Prostate gland (tissue), 2 donors: Measurements from ENCODE around the gene BCAS3.

Source experiments
- POLR2A ChIP-seq: fragments of 450-650 bp; IDR thresholded peaks from one replicate; pipeline ENCODE4 v1.6.1; 2016; ENCODE audit warnings: antibody characterized with exemption, mild to moderate bottlenecking
- TF ChIP-seq, protein P1 (sequence below), 4 experiments: fragments of 200-600 bp in 2 of 4; fragments of 450-650 bp in 2 of 4; sonication (generic) in 2 of 4; IDR thresholded peaks; 1 replicate in 3 of 4; 2 replicates in 1 of 4; pipeline ENCODE4 v1.5.1; 2016 to 2019; ENCODE audit warnings: antibody characterized with exemption in 4 of 4, mild to moderate bottlenecking in 2 of 4, moderate library complexity in 2 of 4

DNA sequence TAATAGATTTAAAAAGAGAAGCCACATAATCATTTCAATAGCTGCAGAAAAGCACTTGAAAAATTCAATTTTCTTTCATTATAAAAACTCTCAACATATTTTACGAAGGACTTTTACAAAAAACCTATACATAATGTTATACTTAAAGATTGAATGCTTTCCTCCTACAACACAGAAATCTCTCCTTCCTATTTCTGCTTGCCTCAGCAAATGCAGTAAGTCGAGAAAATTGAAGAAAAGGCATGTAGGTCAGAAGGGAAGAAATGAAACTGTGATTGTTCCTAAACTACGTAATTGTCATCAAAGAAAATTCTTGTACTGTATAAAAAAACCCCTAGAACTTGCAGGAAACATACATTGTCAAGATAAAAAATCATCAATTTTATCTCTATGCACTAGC lies 267.1 kb downstream of the BCAS3 start:
- TF ChIP-seq, protein P1, sequence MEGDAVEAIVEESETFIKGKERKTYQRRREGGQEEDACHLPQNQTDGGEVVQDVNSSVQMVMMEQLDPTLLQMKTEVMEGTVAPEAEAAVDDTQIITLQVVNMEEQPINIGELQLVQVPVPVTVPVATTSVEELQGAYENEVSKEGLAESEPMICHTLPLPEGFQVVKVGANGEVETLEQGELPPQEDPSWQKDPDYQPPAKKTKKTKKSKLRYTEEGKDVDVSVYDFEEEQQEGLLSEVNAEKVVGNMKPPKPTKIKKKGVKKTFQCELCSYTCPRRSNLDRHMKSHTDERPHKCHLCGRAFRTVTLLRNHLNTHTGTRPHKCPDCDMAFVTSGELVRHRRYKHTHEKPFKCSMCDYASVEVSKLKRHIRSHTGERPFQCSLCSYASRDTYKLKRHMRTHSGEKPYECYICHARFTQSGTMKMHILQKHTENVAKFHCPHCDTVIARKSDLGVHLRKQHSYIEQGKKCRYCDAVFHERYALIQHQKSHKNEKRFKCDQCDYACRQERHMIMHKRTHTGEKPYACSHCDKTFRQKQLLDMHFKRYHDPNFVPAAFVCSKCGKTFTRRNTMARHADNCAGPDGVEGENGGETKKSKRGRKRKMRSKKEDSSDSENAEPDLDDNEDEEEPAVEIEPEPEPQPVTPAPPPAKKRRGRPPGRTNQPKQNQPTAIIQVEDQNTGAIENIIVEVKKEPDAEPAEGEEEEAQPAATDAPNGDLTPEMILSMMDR (IDR thresholded peaks at IDR 0.05): no peak
- no peak for TF ChIP-seq POLR2A
